Measurements from ENCODE around the gene FGF14.

Gene FGF14

GRCh38 chr13:102311901-102312300 lies 89.9 kb downstream of the FGF14 start:
- no peak for DNase-seq (ENCODE audit: low read depth in 4 of 4, low spot score in 1 of 4)

- DNase-seq (ENCODE audit: low read depth in 4 of 4, low spot score in 1 of 4): no peak
Observed at GRCh38 chr13:102311419-102311796, 90.4 kb downstream of the FGF14 start.

GRCh38 chr13:102310691-102311418 lies 91.0 kb downstream of the FGF14 start:
- no peak for DNase-seq (ENCODE audit: low read depth in 4 of 4, low spot score in 1 of 4)

GRCh38 chr13:102309110-102309509 lies 92.7 kb downstream of the FGF14 start:
- DNase-seq (ENCODE audit: low read depth in 4 of 4, low spot score in 1 of 4): no peak

GRCh38 chr13:102302534-102302933 lies 99.3 kb downstream of the FGF14 start:
- DNase-seq (ENCODE audit: low read depth in 4 of 4, low spot score in 1 of 4): no peak

- no peak for DNase-seq (ENCODE audit: low read depth in 4 of 4, low spot score in 1 of 4)
Observed at GRCh38 chr13:102300379-102300778, 101.5 kb downstream of the FGF14 start.

GRCh38 chr13:102299366-102299765 lies 102.5 kb downstream of the FGF14 start:
- no peak for DNase-seq (ENCODE audit: low read depth in 4 of 4, low spot score in 1 of 4)

GRCh38 chr13:102298051-102298450 lies 103.8 kb downstream of the FGF14 start:
- no peak for DNase-seq (ENCODE audit: low read depth in 4 of 4, low spot score in 1 of 4)

- DNase-seq (ENCODE audit: low read depth in 4 of 4, low spot score in 1 of 4): no peak
Observed at GRCh38 chr13:102295316-102296048, 106.4 kb downstream of the FGF14 start.

GRCh38 chr13:102294407-102295018 lies 107.3 kb downstream of the FGF14 start:
- DNase-seq (ENCODE audit: low read depth in 4 of 4, low spot score in 1 of 4): no peak

GRCh38 chr13:102293723-102294122 lies 108.1 kb downstream of the FGF14 start:
- no peak for DNase-seq (ENCODE audit: low read depth in 4 of 4, low spot score in 1 of 4)

GRCh38 chr13:102291587-102292218 lies 110.1 kb downstream of the FGF14 start:
- DNase-seq (ENCODE audit: low read depth in 4 of 4, low spot score in 1 of 4): no peak

- no peak for DNase-seq (ENCODE audit: low read depth in 4 of 4, low spot score in 1 of 4)
Observed at GRCh38 chr13:102289606-102290005, 112.2 kb downstream of the FGF14 start.

- DNase-seq (ENCODE audit: low read depth in 4 of 4, low spot score in 1 of 4): no peak
Observed at GRCh38 chr13:102286326-102286725, 115.5 kb downstream of the FGF14 start.

- DNase-seq (ENCODE audit: low read depth in 4 of 4, low spot score in 1 of 4): no peak
Observed at GRCh38 chr13:102280366-102280765, 121.5 kb downstream of the FGF14 start.

- DNase-seq (ENCODE audit: low read depth in 4 of 4, low spot score in 1 of 4): no peak
Observed at GRCh38 chr13:102277286-102277685, 124.6 kb downstream of the FGF14 start.

- no peak for DNase-seq (ENCODE audit: low read depth in 4 of 4, low spot score in 1 of 4)
Observed at GRCh38 chr13:102276404-102276803, 125.4 kb downstream of the FGF14 start.

GRCh38 chr13:102275969-102276368 lies 125.9 kb downstream of the FGF14 start:
- DNase-seq (ENCODE audit: low read depth in 4 of 4, low spot score in 1 of 4): no peak

GRCh38 chr13:102273111-102273510 lies 128.7 kb downstream of the FGF14 start:
- no peak for DNase-seq (ENCODE audit: low read depth in 4 of 4, low spot score in 1 of 4)

GRCh38 chr13:102267191-102267590 lies 134.7 kb downstream of the FGF14 start:
- DNase-seq (ENCODE audit: low read depth in 4 of 4, low spot score in 1 of 4): no peak

- DNase-seq (ENCODE audit: low read depth in 4 of 4, low spot score in 1 of 4): no peak
Observed at GRCh38 chr13:102261809-102262208, 140.0 kb downstream of the FGF14 start.

GRCh38 chr13:102261316-102261715 lies 140.5 kb downstream of the FGF14 start:
- no peak for DNase-seq (ENCODE audit: low read depth in 4 of 4, low spot score in 1 of 4)
